HL-60 (cell line): Measurements from ENCODE around the gene ATRIP.

Source experiments
- POLR2AphosphoS5 ChIP-seq: IDR thresholded peaks from 2 replicates; pipeline ENCODE4 v1.6.1; 2012; ENCODE audit warnings: low read depth
- TF ChIP-seq, protein P1 (sequence below): IDR thresholded peaks from one replicate; pipeline ENCODE4 v1.5.1; 2011; ENCODE audit warnings: low read length, control low read depth, inconsistent platforms; ENCODE audit not compliant: insufficient read depth

DNA sequence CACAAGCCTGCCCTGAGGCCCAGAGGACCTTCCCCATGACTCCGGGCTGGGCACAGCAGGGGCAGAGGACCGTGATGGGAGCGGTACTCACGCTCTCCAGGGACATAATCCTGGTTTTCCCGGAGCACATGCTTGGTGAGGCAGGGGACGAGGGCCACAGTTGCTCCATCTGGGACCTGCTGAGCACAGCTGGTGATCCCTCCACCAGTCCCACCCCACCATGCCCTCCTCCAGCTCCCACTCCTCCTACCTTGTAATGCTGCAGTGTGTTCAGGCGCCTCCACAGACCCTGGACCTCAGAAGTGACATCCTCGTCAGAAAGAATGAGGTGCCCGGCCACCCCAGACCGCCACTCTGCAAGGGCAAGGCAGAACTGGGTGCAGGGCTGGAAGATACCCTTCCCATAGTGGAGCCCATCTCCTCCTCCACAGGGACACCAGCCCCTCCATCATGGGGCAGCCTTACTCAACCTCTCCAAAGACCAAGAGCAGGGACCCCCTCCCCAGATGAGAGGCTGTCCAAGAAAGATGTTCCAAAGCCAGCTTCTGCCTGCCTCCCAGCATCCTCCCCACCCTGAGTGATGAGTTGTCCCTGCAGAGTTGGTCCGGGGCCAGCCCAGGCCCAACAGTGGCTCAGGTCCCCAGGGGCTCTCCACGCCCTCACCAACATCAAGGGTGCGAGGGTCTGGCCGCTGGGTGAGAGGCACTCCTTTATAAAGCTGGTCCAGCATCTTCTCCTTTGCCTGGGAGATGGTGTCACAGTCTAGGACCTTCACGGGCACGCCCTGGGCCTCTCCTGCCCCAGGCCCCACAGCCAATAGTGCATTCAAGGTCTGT is 36.1 kb upstream of the ATRIP start:
- TF ChIP-seq, protein P1, sequence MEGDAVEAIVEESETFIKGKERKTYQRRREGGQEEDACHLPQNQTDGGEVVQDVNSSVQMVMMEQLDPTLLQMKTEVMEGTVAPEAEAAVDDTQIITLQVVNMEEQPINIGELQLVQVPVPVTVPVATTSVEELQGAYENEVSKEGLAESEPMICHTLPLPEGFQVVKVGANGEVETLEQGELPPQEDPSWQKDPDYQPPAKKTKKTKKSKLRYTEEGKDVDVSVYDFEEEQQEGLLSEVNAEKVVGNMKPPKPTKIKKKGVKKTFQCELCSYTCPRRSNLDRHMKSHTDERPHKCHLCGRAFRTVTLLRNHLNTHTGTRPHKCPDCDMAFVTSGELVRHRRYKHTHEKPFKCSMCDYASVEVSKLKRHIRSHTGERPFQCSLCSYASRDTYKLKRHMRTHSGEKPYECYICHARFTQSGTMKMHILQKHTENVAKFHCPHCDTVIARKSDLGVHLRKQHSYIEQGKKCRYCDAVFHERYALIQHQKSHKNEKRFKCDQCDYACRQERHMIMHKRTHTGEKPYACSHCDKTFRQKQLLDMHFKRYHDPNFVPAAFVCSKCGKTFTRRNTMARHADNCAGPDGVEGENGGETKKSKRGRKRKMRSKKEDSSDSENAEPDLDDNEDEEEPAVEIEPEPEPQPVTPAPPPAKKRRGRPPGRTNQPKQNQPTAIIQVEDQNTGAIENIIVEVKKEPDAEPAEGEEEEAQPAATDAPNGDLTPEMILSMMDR: no peak
- no peak for TF ChIP-seq POLR2AphosphoS5
